Panc1 (cell line): ENCODE results near the gene COL13A1. TPM values are rescaled to one million over a fixed set of nuclear protein-coding genes. Genes with fewer than 3 reads are reported as not detected.

Source experiments
- ATAC-seq: fragments of 200-7000 bp; cut with Tn5 transposase; 2 replicates; pipeline ENCODE4 v1.9.1; 2020; ENCODE audit warnings: mild to moderate bottlenecking, moderate library complexity
- BruUV-seq: library from RNA; stranded (reverse); fragments of 400-500 nt; replicated peaks from 2 replicates; lab custom pipeline; 2021; lab: Mats Ljungman, UMichigan
- CTCF ChIA-PET: fragments of 300-600 bp; sonication (Branson Sonifier 250); formaldehyde crosslinking; loops from one replicate; lab custom pipeline; 2022; ENCODE audit warnings: antibody characterized with exemption; lab: Charles Lee
- POLR2A ChIA-PET: fragments of 300-600 bp; sonication (Branson Sonifier 250); formaldehyde crosslinking; loops from one replicate; lab custom pipeline; 2022; ENCODE audit warnings: antibody characterized with exemption; lab: Charles Lee
- DNase-seq: peaks from one replicate; pipeline ENCODE4 v3.0.0-alpha.2; 2010; ENCODE audit warnings: low read depth, low spot score
- H3K27ac ChIP-seq: 2 replicates; pipeline ENCODE4 v1.5.1; 2011; ENCODE audit warnings: mild to moderate bottlenecking, low read length, inconsistent platforms
- H3K27me3 ChIP-seq: fragments of 200-500 bp; sonication (Bioruptor generic); 2 replicates; pipeline ENCODE4 v1.6.0; 2014; ENCODE audit warnings: low read length, inconsistent platforms; ENCODE audit not compliant: control insufficient read depth, insufficient read depth
- H3K36me3 ChIP-seq: fragments of 200-500 bp; sonication (Bioruptor generic); 2 replicates; pipeline ENCODE4 v1.5.1; 2014; ENCODE audit warnings: inconsistent platforms, mild to moderate bottlenecking, low read length, moderate library complexity; ENCODE audit not compliant: control insufficient read depth, insufficient read depth
- H3K4me1 ChIP-seq: 2 replicates; pipeline ENCODE4 v1.5.1; 2011; ENCODE audit warnings: inconsistent platforms, mild to moderate bottlenecking, low read length, moderate library complexity; ENCODE audit not compliant: control insufficient read depth, insufficient read depth
- H3K4me3 ChIP-seq, 2 experiments: 2 replicates each; pipeline ENCODE4 v1.5.1; 2011 to 2012; ENCODE audit warnings: low read depth in 2 of 2, low read length in 2 of 2, mild to moderate bottlenecking in 2 of 2, inconsistent platforms in 1 of 2, moderate library complexity in 1 of 2
- H3K9me3 ChIP-seq: fragments of 200-500 bp; sonication (Bioruptor generic); 2 replicates; pipeline ENCODE4 v1.5.1; 2014; ENCODE audit warnings: low read depth, mild to moderate bottlenecking, inconsistent platforms, low read length, moderate library complexity; ENCODE audit not compliant: control insufficient read depth, insufficient read depth
- CTCF ChIP-seq: fragments of 450-650 bp; IDR thresholded peaks from 2 replicates; pipeline ENCODE4 v1.5.1; 2017; ENCODE audit warnings: mild to moderate bottlenecking
- POLR2AphosphoS5 ChIP-seq: IDR thresholded peaks from 2 replicates; pipeline ENCODE4 v1.6.1; 2012; ENCODE audit warnings: mild to moderate bottlenecking, low read depth, low read length, moderate library complexity
- REST ChIP-seq, 2 experiments: IDR thresholded peaks; 2 replicates each; pipeline ENCODE4 v1.6.1; 2011 to 2012; ENCODE audit warnings: low read depth in 2 of 2, control low read depth in 1 of 2, low read length in 1 of 2, mild to moderate bottlenecking in 1 of 2, moderate library complexity in 1 of 2; ENCODE audit not compliant: insufficient read depth in 1 of 2
- SIN3A ChIP-seq: IDR thresholded peaks from 2 replicates; pipeline ENCODE4 v1.6.1; 2012; ENCODE audit warnings: low read depth, mild to moderate bottlenecking, low read length, moderate library complexity, borderline replicate concordance; ENCODE audit not compliant: insufficient read depth
- TCF7L2 ChIP-seq: IDR thresholded peaks from 2 replicates; pipeline ENCODE4 v1.6.1; 2011; ENCODE audit warnings: mild to moderate bottlenecking, low read depth, low read length, inconsistent platforms
- in situ Hi-C: cut with HindIII; loops from 2 replicates; pipeline ENCODE4 v1.10.0; 2016; ENCODE audit warnings: low sequenced_read_pairs, low pct_unique_long_range_greater_than_20kb
- intact Hi-C: fragments of 100-400 bp; cut with micrococcal nuclease; formaldehyde crosslinking; loops from one replicate; pipeline ENCODE4 v1.10.0; 2022; ENCODE audit not compliant: unreplicated experiment
- total RNA-seq: library from RNA; stranded (reverse); gene quantifications from one replicate; pipeline ENCODE4 v1.2.1, GENCODE V29; 2021; ENCODE audit not compliant: unreplicated experiment

Gene COL13A1
- total RNA-seq, 1 experiment from 2014 or later: 1.0 TPM

- H3K9me3 ChIP-seq: no peaks in the 10 kb centered on the region
- no peak for DNase-seq
- ChIA-PET CTCF (no interaction called here), POLR2A (no interaction called here)
- no peaks in the 10 kb centered on the region for H3K4me1 ChIP-seq
- H3K36me3 ChIP-seq: no peaks in the 10 kb centered on the region
- in situ Hi-C loops: no loop called here
- ATAC-seq: no peak
- H3K27me3 ChIP-seq: no peaks in the 10 kb centered on the region
- no peak overlapping the region for H3K27ac ChIP-seq
- TF ChIP-seq CTCF: no peak
- TF ChIP-seq SIN3A: no peak
- no peak for TF ChIP-seq TCF7L2
- no peak for TF ChIP-seq REST (IDR thresholded peaks at IDR 0.05; ENCODE audit: insufficient read depth in 1 of 2, low read depth in 2 of 2, low read length in 1 of 2)
- TF ChIP-seq POLR2AphosphoS5: no peak
- intact Hi-C loops: no loop called here
- H3K4me3 ChIP-seq: no peak overlapping the region
- BruUV-seq: no TSS peak
These were observed 46.2 kb downstream of the COL13A1 start for GRCh38 chr10:69847883-69848282.

- no TSS peak for BruUV-seq
- ChIA-PET CTCF (no interaction called here), POLR2A (no interaction called here)
- no peak overlapping the region for H3K27ac ChIP-seq
- no peak overlapping the region for H3K4me3 ChIP-seq
- intact Hi-C loops: no loop called here
- DNase-seq: no peak
- in situ Hi-C loops: no loop called here
- ATAC-seq: no peak
- no peaks in the 10 kb centered on the region for H3K9me3 ChIP-seq
- H3K4me1 ChIP-seq: no peaks in the 10 kb centered on the region
- no peaks in the 10 kb centered on the region for H3K27me3 ChIP-seq
- no peak for TF ChIP-seq POLR2AphosphoS5
- H3K36me3 ChIP-seq: no peaks in the 10 kb centered on the region
These were observed 46.7 kb downstream of the COL13A1 start for GRCh38 chr10:69848454-69848853.

GRCh38 chr10:69849825-69850224 is 48.1 kb downstream of the COL13A1 start:
- no peaks in the 10 kb centered on the region for H3K4me1 ChIP-seq
- POLR2A ChIA-PET: no interaction called here
- no peak for DNase-seq
- no peaks in the 10 kb centered on the region for H3K9me3 ChIP-seq
- intact Hi-C loops (no loop called here), in situ Hi-C loops (no loop called here)
- H3K36me3 ChIP-seq: no peaks in the 10 kb centered on the region
- ATAC-seq: no peak
- BruUV-seq: no TSS peak
- H3K27me3 ChIP-seq: no peaks in the 10 kb centered on the region
- TF ChIP-seq POLR2AphosphoS5 (no peak), TCF7L2 (no peak), SIN3A (no peak), CTCF (no peak), REST (IDR thresholded peaks at IDR 0.05; ENCODE audit: insufficient read depth in 1 of 2, low read depth in 2 of 2, low read length in 1 of 2) (no peak)
- H3K27ac ChIP-seq: no peak overlapping the region
- no peak overlapping the region for H3K4me3 ChIP-seq
- CTCF ChIA-PET: no interaction called here
